ENCODE data around the gene RBMS1. TPM values are rescaled to one million over a fixed set of nuclear protein-coding genes. Genes with fewer than 3 reads are reported as not detected.
"Not testable (repeated sequence)": the region's sequence is repeated elsewhere in the genome, so short reads cannot be mapped to it uniquely, and the experiment has no call there.

RBMS1 gene
- total RNA-seq, 1 donor from 2014 or later: 54.7 TPM

DNA sequence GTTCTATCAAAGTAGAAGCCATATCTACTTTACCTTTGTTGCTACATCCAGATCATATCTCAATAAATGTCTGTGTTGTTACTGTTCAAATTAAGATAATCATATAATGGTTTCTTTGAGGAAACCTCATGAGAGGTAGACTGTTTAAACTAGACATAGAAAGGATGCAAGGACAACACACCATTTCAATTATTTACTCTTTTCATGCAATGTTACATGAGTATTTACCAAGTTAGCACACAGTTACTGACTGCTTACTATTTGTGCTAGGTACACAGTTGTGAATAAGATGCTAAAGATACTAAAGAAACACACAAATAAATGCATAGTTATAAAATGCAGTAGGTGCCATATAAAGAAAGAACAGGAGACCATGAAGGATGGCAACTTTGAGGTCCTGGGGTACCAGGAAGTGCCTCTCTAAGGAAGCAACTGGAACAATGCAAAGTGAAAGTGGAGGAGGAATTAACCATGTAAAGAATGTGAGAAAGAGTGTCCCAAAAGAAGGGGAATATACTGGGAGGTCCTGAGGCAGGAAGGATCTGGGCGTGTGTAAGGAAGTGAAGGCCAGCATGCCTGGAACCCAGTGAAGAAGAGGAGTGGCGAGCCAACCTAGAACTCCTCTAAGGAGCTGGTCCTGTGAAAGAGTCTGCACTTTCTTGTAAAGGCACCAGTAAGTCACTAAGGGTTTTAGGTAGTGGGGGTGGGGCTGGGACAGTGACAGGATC lies 39.4 kb downstream of the RBMS1 start:
- no peak overlapping the region for H3K4me3 ChIP-seq (ENCODE audit: low read depth, low read length)
- no peak for DNase-seq (ENCODE audit: low read depth)
- TF ChIP-seq CTCF (conservative IDR thresholded peaks at IDR 0.05; ENCODE audit: low read depth, low read length): no peak

DNA sequence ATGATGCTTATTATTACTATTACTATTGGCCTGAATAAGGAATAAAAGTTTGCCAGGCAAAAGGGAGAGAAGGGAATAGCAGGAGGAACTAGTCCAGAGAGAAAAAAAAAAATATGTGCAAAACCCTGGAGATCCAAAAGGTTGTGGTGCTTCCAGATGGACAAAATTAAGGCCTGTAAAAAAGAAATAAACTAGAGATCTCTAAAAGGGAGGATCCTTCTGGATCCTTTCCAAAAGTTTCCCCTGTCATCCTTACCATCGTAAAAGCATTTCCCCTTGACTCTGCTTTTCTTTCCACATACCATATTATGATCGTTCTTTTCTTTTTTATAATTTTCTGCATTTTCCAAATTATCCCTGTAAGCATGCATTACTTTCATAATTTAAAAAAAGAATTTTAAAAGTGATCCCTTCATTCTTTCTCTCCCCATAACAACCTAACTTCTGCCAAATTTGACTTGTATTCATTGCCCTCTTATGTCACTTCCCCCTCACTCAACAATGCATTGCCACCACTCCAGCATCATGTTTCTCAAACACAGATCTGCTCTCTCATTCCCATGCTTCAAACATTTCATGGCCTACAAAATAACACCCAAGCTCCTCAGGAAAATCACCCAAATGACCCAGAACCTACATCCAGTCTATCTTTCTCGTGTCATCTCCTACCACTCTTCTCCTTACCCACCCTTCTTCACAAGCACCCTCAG lies 40.3 kb downstream of the RBMS1 start:
- no peak overlapping the region for H3K4me3 ChIP-seq (ENCODE audit: low read depth, low read length)
- TF ChIP-seq CTCF (conservative IDR thresholded peaks at IDR 0.05; ENCODE audit: low read depth, low read length): no peak
- DNase-seq (ENCODE audit: low read depth): no peak

DNA sequence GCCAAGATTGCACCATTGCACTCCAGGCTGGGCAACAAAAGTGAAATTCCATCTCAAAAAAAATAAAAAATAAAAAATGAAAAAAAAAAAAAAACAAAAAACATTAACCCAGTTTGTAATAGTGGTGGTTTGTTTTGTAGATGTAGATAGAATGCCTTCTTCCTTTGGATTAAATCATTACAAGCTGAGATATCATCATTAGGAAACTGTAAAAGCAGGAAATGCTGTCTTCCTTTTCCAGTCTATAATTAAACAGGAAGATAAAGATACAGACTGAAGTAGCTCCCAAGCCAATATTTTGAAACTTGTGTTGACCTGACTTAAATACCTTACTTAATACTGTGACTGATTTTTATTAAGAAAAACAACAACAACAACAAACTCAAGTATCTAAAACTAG lies 43.1 kb downstream of the RBMS1 start:
- no peak overlapping the region for H3K4me3 ChIP-seq (ENCODE audit: low read depth, low read length)
- TF ChIP-seq CTCF (conservative IDR thresholded peaks at IDR 0.05; ENCODE audit: low read depth, low read length): no peak
- DNase-seq (ENCODE audit: low read depth): no peak

GRCh38 chr2:160448821-160449220 lies 44.8 kb downstream of the RBMS1 start:
- not testable (repeated sequence) for H3K4me3 ChIP-seq (ENCODE audit: low read depth, low read length); DNase-seq (ENCODE audit: low read depth)

- TF ChIP-seq CTCF (conservative IDR thresholded peaks at IDR 0.05; ENCODE audit: low read depth, low read length): no peak
- DNase-seq (ENCODE audit: low read depth): no peak
- H3K4me3 ChIP-seq (ENCODE audit: low read depth, low read length): no peak overlapping the region
Measured at GRCh38 chr2:160445673-160446072, 47.9 kb downstream of the RBMS1 start.

DNA sequence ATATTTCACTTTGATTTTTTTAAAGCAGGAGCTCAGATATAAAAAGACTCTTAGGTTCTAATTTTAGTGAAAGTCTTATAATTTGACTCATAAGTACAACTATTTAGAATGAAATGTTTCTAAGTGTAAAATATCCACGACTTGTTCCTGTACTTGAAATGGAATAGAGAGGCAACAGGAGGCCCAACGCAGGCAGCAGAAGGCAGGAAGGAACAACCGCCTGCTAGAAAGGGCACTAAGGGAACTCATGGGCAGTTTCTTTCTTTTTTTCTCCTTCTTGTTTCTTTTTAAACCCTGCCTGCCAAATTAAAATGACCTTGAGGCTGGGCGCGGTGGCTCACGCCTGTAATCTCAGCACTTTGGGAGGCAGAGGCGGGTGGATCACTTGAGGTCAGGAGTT lies 51.0 kb downstream of the RBMS1 start:
- no peak for DNase-seq (ENCODE audit: low read depth)
- TF ChIP-seq CTCF (conservative IDR thresholded peaks at IDR 0.05; ENCODE audit: low read depth, low read length): no peak
- no peak overlapping the region for H3K4me3 ChIP-seq (ENCODE audit: low read depth, low read length)

- DNase-seq (ENCODE audit: low read depth): no peak
- TF ChIP-seq CTCF (conservative IDR thresholded peaks at IDR 0.05; ENCODE audit: low read depth, low read length): no peak
- no peak overlapping the region for H3K4me3 ChIP-seq (ENCODE audit: low read depth, low read length)
Measured at GRCh38 chr2:160440888-160441287, 52.7 kb downstream of the RBMS1 start.

GRCh38 chr2:160439038-160439437 lies 54.6 kb downstream of the RBMS1 start:
- H3K4me3 ChIP-seq (ENCODE audit: low read depth, low read length); DNase-seq (ENCODE audit: low read depth): not testable (repeated sequence)

Data from epithelial cell of proximal tubule (primary cell).